CD1c-positive myeloid dendritic cell (primary cell): ENCODE measurements around the gene CD99L2.

ENCODE experiments used
- DNase-seq: peaks from one replicate; pipeline ENCODE4 v3.0.0-alpha.2; 2016; ENCODE audit errors: extremely low spot score

Gene CD99L2

GRCh38 chrX:150790021-150790420 is 108.4 kb downstream of the CD99L2 start:
- DNase-seq: no peak

- DNase-seq: no peak
Measured at GRCh38 chrX:150781677-150782076, 116.8 kb downstream of the CD99L2 start.

- DNase-seq: peak; percentile 2
Measured at GRCh38 chrX:150779385-150779784, 119.1 kb downstream of the CD99L2 start.

GRCh38 chrX:150777328-150777992 is 121.0 kb downstream of the CD99L2 start:
- no peak for DNase-seq

GRCh38 chrX:150775569-150776350 is 122.7 kb downstream of the CD99L2 start:
- DNase-seq: no peak

- DNase-seq: no peak
Measured at GRCh38 chrX:150774798-150775568, 123.5 kb downstream of the CD99L2 start.

GRCh38 chrX:150773634-150774033 is 124.8 kb downstream of the CD99L2 start:
- DNase-seq: no peak

GRCh38 chrX:150773117-150773516 is 125.4 kb downstream of the CD99L2 start:
- DNase-seq: no peak

GRCh38 chrX:150772150-150772970 is 126.1 kb downstream of the CD99L2 start:
- DNase-seq: peak; percentile 67

GRCh38 chrX:150771116-150771515 is 127.4 kb downstream of the CD99L2 start:
- no peak for DNase-seq

GRCh38 chrX:150770623-150771022 is 127.8 kb downstream of the CD99L2 start:
- no peak for DNase-seq

- DNase-seq: no peak
Measured at GRCh38 chrX:150769408-150769807, 129.1 kb downstream of the CD99L2 start.

- DNase-seq: no peak
Measured at GRCh38 chrX:150768580-150769190, 129.8 kb downstream of the CD99L2 start.

- no peak for DNase-seq
Measured at GRCh38 chrX:150768132-150768485, 130.4 kb downstream of the CD99L2 start.

GRCh38 chrX:150767475-150768131 is 130.9 kb downstream of the CD99L2 start:
- peak; percentile 46 for DNase-seq

GRCh38 chrX:150767045-150767395 is 131.4 kb downstream of the CD99L2 start:
- peak; percentile 11 for DNase-seq

- no peak for DNase-seq
Measured at GRCh38 chrX:150766351-150767044, 132.0 kb downstream of the CD99L2 start.

GRCh38 chrX:150765782-150766350 is 132.6 kb downstream of the CD99L2 start:
- no peak for DNase-seq

GRCh38 chrX:150765237-150765636 is 133.2 kb downstream of the CD99L2 start:
- DNase-seq: no peak

GRCh38 chrX:150763810-150764209 is 134.7 kb downstream of the CD99L2 start:
- no peak for DNase-seq
